Uterus (tissue), 4 donors: ENCODE data around the gene ZFYVE28. TPM values are rescaled to one million over a fixed set of nuclear protein-coding genes. Genes with fewer than 3 reads are reported as not detected.

Experiments used
- DNase-seq, 2 donors: peaks; one replicate each; pipeline ENCODE4 v3.0.0-alpha.2; 2019 to 2020
- H3K27ac ChIP-seq, 2 donors: fragments of 200-600 bp; sonication (generic); 1 replicate in 1 of 2; 2 replicates in 1 of 2; pipeline ENCODE4 v1.5.1; 2016 to 2018
- H3K27me3 ChIP-seq, 2 donors: fragments of 200-600 bp; sonication (generic); one replicate each; pipeline ENCODE4 v1.5.1; 2018 to 2019; ENCODE audit warnings: control low read depth in 1 of 2
- H3K36me3 ChIP-seq, 2 donors: fragments of 200-600 bp; sonication (generic); one replicate each; pipeline ENCODE4 v1.5.1; 2019; ENCODE audit warnings: control low read depth in 1 of 2
- H3K4me1 ChIP-seq, 2 donors: fragments of 200-600 bp; sonication (generic); one replicate each; pipeline ENCODE4 v1.5.1; 2018 to 2019; ENCODE audit warnings: control low read depth in 1 of 2
- H3K4me3 ChIP-seq, 2 donors: fragments of 200-600 bp; sonication (generic); 1 replicate in 1 of 2; 2 replicates in 1 of 2; pipeline ENCODE4 v1.5.1; 2018 to 2019; ENCODE audit warnings: mild to moderate bottlenecking in 1 of 2
- H3K9me3 ChIP-seq, 2 donors: fragments of 200-600 bp; sonication (generic); one replicate each; pipeline ENCODE4 v1.5.1; 2019; ENCODE audit warnings: control low read depth in 1 of 2
- POLR2A ChIP-seq, 2 donors: fragments of 450-650 bp; IDR thresholded peaks; one replicate each; pipeline ENCODE4 v1.6.1; 2016; ENCODE audit warnings: antibody characterized with exemption in 2 of 2, mild to moderate bottlenecking in 1 of 2, moderate library complexity in 1 of 2
- intact Hi-C: fragments of 100-400 bp; cut with DNase I; formaldehyde crosslinking; loops from one replicate; pipeline ENCODE4 v1.15.1; 2023; ENCODE audit warnings: low total_unique reads
- total RNA-seq, 4 donors: library from RNA; depleted of rRNA in 3 of 4; stranded (reverse); fragments of >200 nt in 3 of 4; gene quantifications; one replicate each; pipeline versions ENCODE4 v1.1.0 to v1.2.4, GENCODE V29; 2014 to 2023
- TF ChIP-seq, protein P1 (sequence below), 4 experiments: fragments of 200-600 bp in 2 of 4; fragments of 450-650 bp in 2 of 4; sonication (generic) in 2 of 4; IDR thresholded peaks; one replicate each; pipeline ENCODE4 v1.5.1; 2016 to 2019; ENCODE audit warnings: antibody characterized with exemption in 4 of 4, mild to moderate bottlenecking in 2 of 4, moderate library complexity in 1 of 4
- donor health status: DM: yes; HTN: yes; CAD: no.

ZFYVE28 gene
- total RNA-seq, 4 donors from 2014 or later: 5.4 to 16.7 (median 13.4) TPM

GRCh38 chr4:2428496-2429213, 10.2 kb upstream of the ZFYVE28 start:
- intact Hi-C loops: no loop called here
- no peak overlapping the region for H3K27ac ChIP-seq
- no peak overlapping the region for H3K4me3 ChIP-seq
- H3K36me3 ChIP-seq: no peaks in the 10 kb centered on the region
- H3K27me3 ChIP-seq: no peaks in the 10 kb centered on the region
- TF ChIP-seq, protein P1, sequence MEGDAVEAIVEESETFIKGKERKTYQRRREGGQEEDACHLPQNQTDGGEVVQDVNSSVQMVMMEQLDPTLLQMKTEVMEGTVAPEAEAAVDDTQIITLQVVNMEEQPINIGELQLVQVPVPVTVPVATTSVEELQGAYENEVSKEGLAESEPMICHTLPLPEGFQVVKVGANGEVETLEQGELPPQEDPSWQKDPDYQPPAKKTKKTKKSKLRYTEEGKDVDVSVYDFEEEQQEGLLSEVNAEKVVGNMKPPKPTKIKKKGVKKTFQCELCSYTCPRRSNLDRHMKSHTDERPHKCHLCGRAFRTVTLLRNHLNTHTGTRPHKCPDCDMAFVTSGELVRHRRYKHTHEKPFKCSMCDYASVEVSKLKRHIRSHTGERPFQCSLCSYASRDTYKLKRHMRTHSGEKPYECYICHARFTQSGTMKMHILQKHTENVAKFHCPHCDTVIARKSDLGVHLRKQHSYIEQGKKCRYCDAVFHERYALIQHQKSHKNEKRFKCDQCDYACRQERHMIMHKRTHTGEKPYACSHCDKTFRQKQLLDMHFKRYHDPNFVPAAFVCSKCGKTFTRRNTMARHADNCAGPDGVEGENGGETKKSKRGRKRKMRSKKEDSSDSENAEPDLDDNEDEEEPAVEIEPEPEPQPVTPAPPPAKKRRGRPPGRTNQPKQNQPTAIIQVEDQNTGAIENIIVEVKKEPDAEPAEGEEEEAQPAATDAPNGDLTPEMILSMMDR (IDR thresholded peaks at IDR 0.05): no peak
- TF ChIP-seq POLR2A (IDR thresholded peaks at IDR 0.05): no peak
- no peaks in the 10 kb centered on the region for H3K4me1 ChIP-seq
- no peak for DNase-seq
- H3K9me3 ChIP-seq: no peaks in the 10 kb centered on the region

- intact Hi-C loops: no loop called here
- Histone ChIP-seq H3K4me3 (no peak overlapping the region), H3K9me3 (no peaks in the 10 kb centered on the region), H3K27ac (no peak overlapping the region), H3K36me3 (no peaks in the 10 kb centered on the region), H3K27me3 (no peaks in the 10 kb centered on the region), H3K4me1 (no peaks in the 10 kb centered on the region)
- TF ChIP-seq POLR2A (IDR thresholded peaks at IDR 0.05): no peak
- TF ChIP-seq, protein P1 (IDR thresholded peaks at IDR 0.05): no peak
- DNase-seq: no peak
Measured at GRCh38 chr4:2427383-2428334, 9.2 kb upstream of the ZFYVE28 start.

- no peaks in the 10 kb centered on the region for H3K36me3 ChIP-seq
- no peaks in the 10 kb centered on the region for H3K4me1 ChIP-seq
- H3K4me3 ChIP-seq: no peak overlapping the region
- no peak overlapping the region for H3K27ac ChIP-seq
- DNase-seq: no peak
- TF ChIP-seq, protein P1 (IDR thresholded peaks at IDR 0.05): no peak
- TF ChIP-seq POLR2A (IDR thresholded peaks at IDR 0.05): no peak
- H3K27me3 ChIP-seq: no peaks in the 10 kb centered on the region
- intact Hi-C loops: no loop called here
- H3K9me3 ChIP-seq: no peaks in the 10 kb centered on the region
Measured at GRCh38 chr4:2426711-2427275, 8.3 kb upstream of the ZFYVE28 start.

DNA sequence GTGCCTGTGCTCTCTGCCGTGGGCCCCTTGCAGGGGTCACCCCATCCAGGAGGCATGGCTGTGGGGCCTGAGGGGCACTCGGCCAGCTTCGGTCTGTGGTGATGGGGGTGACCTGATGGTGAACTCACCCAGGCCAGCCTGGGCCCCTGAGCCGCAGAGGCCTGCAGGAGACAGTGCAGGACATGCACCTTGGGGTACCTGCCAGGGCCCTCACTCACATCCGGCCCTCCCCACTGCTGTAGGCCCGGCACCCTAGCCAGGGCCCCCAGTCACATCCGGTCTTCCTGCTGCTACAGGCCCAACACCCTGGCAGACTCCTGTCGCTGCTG, 7.6 kb upstream of the ZFYVE28 start:
- Histone ChIP-seq H3K4me1 (no peaks in the 10 kb centered on the region), H3K27me3 (no peaks in the 10 kb centered on the region), H3K27ac (no peak overlapping the region), H3K9me3 (no peaks in the 10 kb centered on the region), H3K4me3 (no peak overlapping the region), H3K36me3 (no peaks in the 10 kb centered on the region)
- TF ChIP-seq, protein P1 (IDR thresholded peaks at IDR 0.05): no peak
- no peak for TF ChIP-seq POLR2A (IDR thresholded peaks at IDR 0.05)
- intact Hi-C loops: no loop called here
- DNase-seq: no peak
